SU-DHL-6 (cell line): ENCODE results near the gene DUSP16.
"Not testable (repeated sequence)": the region's sequence is repeated elsewhere in the genome, so short reads cannot be mapped to it uniquely, and the experiment has no call there.

Source experiments
- EZH2phosphoT487 ChIP-seq: fragments of 200-600 bp; sonication (generic), shearing (Covaris generic); conservative IDR thresholded peaks from 2 replicates; pipeline ENCODE4 v1.6.1; 2018; ENCODE audit warnings: mild to moderate bottlenecking, antibody characterized with exemption, low read length, moderate library complexity, mixed read lengths
- TF ChIP-seq, protein P1 (sequence below): fragments of 200-600 bp; sonication (generic); IDR thresholded peaks from one replicate; pipeline ENCODE4 v1.5.1; 2017; ENCODE audit warnings: antibody characterized with exemption, mild to moderate bottlenecking, low read length, moderate library complexity; ENCODE audit not compliant: insufficient read depth, poor library complexity, severe bottlenecking

DNA sequence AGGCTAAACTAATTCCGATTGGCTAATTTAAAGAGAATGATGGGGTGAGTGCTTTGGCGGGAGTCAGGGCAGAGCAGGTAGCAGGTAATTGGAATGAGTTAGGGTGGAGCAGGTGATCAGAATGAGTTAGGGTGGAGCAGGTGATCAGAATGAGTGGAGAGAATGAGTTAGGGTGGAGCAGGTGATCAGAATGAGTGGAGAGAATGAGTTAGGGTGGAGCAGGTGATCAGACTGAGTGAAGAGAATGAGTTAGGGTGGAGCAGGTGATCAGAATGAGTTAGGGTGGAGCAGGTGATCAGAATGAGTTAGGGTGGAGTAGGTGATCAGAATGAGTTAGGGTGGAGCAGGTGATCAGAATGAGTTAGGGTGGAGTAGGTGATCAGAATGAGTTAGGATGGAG is 33.3 kb upstream of the DUSP16 start:
- TF ChIP-seq, protein P1, sequence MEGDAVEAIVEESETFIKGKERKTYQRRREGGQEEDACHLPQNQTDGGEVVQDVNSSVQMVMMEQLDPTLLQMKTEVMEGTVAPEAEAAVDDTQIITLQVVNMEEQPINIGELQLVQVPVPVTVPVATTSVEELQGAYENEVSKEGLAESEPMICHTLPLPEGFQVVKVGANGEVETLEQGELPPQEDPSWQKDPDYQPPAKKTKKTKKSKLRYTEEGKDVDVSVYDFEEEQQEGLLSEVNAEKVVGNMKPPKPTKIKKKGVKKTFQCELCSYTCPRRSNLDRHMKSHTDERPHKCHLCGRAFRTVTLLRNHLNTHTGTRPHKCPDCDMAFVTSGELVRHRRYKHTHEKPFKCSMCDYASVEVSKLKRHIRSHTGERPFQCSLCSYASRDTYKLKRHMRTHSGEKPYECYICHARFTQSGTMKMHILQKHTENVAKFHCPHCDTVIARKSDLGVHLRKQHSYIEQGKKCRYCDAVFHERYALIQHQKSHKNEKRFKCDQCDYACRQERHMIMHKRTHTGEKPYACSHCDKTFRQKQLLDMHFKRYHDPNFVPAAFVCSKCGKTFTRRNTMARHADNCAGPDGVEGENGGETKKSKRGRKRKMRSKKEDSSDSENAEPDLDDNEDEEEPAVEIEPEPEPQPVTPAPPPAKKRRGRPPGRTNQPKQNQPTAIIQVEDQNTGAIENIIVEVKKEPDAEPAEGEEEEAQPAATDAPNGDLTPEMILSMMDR, result not testable (repeated sequence)
- not testable (repeated sequence) for TF ChIP-seq EZH2phosphoT487
